ENCODE results near the gene ERF.
A peak's percentile ranks its signal among the peaks of the same experiment; 100 is the strongest.

Gene ERF

DNA sequence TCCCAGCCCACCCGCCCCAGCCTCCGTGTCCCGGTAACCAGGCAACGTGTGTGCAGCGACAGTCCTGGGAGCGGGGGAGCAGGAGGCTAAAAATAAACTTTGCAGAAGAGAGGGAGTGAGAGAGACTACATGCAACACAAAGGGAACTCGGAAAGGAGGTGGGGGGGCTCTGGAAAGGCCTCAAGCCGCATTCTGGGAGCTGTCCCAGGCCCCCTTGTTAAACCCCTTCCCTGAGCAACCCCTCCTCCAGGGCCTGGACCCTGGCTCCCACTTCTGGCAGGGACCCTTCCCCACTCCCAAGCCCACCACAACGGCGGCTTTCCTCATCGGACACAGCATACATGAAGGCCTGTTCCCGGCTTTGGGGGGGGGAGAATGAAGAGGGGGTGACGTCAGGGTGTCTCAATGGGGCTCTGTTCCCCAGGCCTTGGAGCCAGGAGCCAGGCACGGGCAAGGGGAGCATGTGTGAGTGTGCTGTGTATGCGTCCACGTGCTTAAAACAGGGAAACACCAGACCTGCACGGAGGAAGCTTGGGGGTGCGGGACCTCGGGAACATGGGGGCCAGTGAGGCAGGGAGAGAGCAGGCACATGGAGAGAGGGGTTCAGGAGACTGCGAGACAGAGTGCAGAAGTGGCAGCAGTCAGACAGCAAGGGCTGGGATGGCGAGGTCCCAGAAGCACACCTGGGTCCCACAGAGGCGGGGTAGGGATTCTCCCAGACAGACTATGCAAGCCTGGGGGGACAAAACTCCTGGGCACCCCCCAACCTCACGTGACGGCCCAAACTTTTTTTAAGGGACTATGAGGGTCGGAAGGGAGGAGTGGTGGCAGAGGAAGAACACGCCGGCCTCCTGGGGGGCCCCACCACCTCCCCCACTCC lies 2.3 kb downstream of the ERF start:
- no peaks in the 10 kb centered on the region for H3K9me3 Mint-ChIP-seq
- peaks cover 9% of the 10 kb centered on the region for H3K36me3 Mint-ChIP-seq (ENCODE audit: low read depth)
- TF ChIP-seq, protein P1, sequence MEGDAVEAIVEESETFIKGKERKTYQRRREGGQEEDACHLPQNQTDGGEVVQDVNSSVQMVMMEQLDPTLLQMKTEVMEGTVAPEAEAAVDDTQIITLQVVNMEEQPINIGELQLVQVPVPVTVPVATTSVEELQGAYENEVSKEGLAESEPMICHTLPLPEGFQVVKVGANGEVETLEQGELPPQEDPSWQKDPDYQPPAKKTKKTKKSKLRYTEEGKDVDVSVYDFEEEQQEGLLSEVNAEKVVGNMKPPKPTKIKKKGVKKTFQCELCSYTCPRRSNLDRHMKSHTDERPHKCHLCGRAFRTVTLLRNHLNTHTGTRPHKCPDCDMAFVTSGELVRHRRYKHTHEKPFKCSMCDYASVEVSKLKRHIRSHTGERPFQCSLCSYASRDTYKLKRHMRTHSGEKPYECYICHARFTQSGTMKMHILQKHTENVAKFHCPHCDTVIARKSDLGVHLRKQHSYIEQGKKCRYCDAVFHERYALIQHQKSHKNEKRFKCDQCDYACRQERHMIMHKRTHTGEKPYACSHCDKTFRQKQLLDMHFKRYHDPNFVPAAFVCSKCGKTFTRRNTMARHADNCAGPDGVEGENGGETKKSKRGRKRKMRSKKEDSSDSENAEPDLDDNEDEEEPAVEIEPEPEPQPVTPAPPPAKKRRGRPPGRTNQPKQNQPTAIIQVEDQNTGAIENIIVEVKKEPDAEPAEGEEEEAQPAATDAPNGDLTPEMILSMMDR (IDR thresholded peaks at IDR 0.05; ENCODE audit: unreplicated experiment in 3 of 3), result no peak
- peaks cover 16% of the 10 kb centered on the region for H3K4me1 Mint-ChIP-seq
- peak overlapping the region; percentile 98 to 100 (median 99) for H3K27ac Mint-ChIP-seq
- H3K4me3 Mint-ChIP-seq, result peak overlapping the region; percentile 99 to 100 (median 99)
- H3K27me3 Mint-ChIP-seq (ENCODE audit: low read depth), result no peaks in the 10 kb centered on the region

DNA sequence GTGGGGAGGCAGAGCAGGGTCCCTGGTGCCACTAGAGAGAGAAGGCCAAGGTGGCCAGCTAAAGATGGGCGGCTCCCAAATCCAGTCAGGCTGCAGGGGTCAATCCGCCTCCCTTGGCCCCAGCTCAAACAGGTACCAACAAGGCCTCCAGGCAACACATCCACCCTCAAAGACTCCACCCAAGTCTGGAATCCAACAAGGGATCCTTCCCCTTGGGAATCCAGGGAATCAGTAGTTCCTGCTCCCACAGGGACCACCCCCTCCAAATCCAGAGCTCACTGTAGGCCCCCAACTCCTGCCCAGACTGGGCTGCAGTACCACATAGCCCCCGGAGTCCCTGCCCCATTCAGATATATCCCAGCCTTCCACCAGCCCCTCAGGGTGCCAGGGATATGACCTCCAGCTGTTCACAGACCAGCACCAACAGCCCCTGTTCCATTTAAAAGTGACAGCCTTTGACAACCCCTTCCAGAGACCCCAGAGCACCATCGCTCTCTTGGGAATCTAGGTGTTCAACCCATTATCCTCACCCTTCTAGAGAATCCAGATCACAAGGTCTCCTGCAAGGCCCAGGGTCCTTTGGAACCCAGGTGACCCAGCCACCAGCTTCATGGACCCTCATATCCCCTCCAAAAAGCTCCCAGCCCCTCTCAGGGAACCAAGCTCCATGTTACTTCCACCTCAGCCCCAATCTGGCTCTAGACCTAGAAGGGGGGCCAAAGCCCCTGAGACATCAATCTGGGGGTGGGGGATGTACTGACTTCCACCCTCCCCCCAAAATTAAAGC lies 3.2 kb downstream of the ERF start:
- TF ChIP-seq, protein P1 (IDR thresholded peaks at IDR 0.05; ENCODE audit: unreplicated experiment in 3 of 3), result no peak
- Mint-ChIP-seq H3K4me1 (peaks cover 19% of the 10 kb centered on the region), H3K9me3 (no peaks in the 10 kb centered on the region), H3K27ac (peak overlapping the region; percentile 98 to 100 (median 99)), H3K4me3 (peak overlapping the region; percentile 99 to 100 (median 99)), H3K36me3 (ENCODE audit: low read depth) (peaks cover 9% of the 10 kb centered on the region), H3K27me3 (ENCODE audit: low read depth) (no peaks in the 10 kb centered on the region)

DNA sequence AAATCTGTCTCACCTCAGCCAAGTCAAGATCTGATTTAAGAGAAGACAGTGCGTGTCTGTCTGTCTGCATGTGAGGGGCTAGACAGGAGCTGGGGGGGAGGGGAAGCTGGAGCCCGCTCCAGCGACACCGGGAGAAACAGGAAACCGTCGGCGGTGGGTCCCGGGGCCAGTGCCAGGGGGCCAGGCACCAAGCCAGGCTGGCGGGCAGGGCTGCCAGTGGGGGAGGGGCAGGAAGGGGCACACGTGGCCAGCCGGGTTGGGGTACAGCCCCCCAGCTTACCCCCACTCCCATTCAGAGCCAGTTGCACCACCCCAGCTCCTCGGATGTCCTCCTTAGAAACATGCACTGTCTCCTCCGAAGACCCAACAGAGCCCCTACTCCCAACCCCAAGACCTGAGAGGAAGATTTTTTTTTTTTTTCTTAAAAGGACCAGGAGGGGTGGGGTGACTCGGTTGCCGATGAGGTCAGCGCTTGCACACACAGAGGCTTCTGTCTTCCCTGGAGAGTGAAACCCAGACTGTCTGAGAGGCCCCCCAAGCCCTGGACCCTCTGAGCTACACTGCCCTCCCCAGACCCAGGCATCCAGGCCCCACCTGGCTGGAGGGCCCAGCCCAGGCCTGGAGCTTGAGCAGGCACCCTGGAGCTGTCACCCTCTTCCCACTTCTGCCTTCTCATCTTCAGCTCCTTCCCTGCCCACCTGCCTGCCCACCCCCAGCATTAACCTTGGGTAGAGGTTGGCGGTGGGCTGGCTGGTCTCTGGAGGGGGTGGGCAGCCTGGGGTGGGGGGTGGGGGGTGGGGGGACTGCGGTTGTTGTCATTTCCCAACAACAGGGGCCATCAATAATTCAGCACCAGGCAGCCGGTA lies 4.0 kb downstream of the ERF start:
- Mint-ChIP-seq H3K4me1 (peaks cover 22% of the 10 kb centered on the region), H3K4me3 (peak overlapping the region; percentile 48 to 77 (median 74)), H3K9me3 (no peaks in the 10 kb centered on the region), H3K36me3 (ENCODE audit: low read depth) (peaks cover 9% of the 10 kb centered on the region), H3K27ac (peak overlapping the region; percentile 35 to 60 (median 55)), H3K27me3 (ENCODE audit: low read depth) (no peaks in the 10 kb centered on the region)
- TF ChIP-seq, protein P1 (IDR thresholded peaks at IDR 0.05; ENCODE audit: unreplicated experiment in 3 of 3), result no peak

DNA sequence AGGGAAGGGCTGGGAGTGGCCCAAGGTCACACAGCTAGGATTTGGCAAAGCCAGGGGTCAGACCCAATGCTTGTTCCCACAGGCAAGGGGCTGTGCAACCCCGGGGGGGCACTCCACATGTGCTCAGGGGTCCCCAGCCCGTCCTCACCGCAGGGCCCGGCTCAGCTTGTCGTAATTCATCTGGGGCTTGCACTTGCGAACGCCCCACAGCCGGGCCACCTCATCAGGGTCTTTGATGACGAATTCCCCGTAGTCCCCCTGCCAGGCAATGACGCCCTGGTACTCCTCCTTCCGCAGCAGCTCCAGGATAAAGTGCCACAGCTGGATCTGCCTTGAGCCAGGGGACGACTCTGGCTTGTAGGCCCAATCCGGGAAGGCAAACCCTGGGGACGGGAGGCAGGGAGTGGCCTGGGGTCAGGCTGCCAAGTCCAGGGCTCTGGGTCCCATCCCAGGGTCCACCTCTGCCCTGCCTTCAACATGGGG lies 4.7 kb downstream of the ERF start:
- peaks cover 9% of the 10 kb centered on the region for H3K36me3 Mint-ChIP-seq (ENCODE audit: low read depth)
- H3K27ac Mint-ChIP-seq, result peak overlapping the region; percentile 35 to 60 (median 55)
- TF ChIP-seq, protein P1 (IDR thresholded peaks at IDR 0.05; ENCODE audit: unreplicated experiment in 3 of 3), result no peak
- H3K9me3 Mint-ChIP-seq, result no peaks in the 10 kb centered on the region
- H3K27me3 Mint-ChIP-seq (ENCODE audit: low read depth), result no peaks in the 10 kb centered on the region
- peaks cover 27% of the 10 kb centered on the region for H3K4me1 Mint-ChIP-seq
- peak overlapping the region in 2 of 3 experiments; percentile 41 to 62 for H3K4me3 Mint-ChIP-seq

DNA sequence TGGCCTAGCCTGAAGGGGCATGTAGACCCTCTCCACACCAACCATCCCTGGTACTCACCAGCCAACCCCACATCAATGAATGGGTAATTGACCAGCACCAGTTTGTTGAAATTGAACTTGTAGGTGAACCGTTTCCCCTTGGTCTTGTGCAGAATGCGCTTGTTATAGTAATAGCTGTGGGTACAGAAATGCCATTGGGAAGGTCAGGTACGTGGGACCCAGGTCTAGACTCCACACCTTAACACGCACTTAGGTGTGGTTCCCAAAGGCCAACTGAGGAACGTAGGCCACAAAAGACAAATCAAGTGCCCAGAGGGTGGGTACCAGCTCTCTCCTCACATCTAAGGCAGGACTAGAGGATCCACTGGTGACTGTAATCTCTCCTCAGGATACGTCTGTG lies 5.2 kb downstream of the ERF start:
- TF ChIP-seq, protein P1 (IDR thresholded peaks at IDR 0.05; ENCODE audit: unreplicated experiment in 3 of 3), result no peak
- H3K27ac Mint-ChIP-seq, result peak overlapping the region; percentile 53 to 75 (median 60)
- peak overlapping the region; percentile 37 to 62 (median 55) for H3K4me3 Mint-ChIP-seq
- peaks cover 9% of the 10 kb centered on the region for H3K36me3 Mint-ChIP-seq (ENCODE audit: low read depth)
- H3K9me3 Mint-ChIP-seq, result no peaks in the 10 kb centered on the region
- no peaks in the 10 kb centered on the region for H3K27me3 Mint-ChIP-seq (ENCODE audit: low read depth)
- peaks cover 32% of the 10 kb centered on the region for H3K4me1 Mint-ChIP-seq
